Measurements from ENCODE around the gene CHST3. TPM values are rescaled to one million over a fixed set of nuclear protein-coding genes. Genes with fewer than 3 reads are reported as not detected.

The CHST3 gene
- total and polyA plus RNA-seq, 2 experiments from 2014 or later, result 0.94 to 8.3 TPM

DNA sequence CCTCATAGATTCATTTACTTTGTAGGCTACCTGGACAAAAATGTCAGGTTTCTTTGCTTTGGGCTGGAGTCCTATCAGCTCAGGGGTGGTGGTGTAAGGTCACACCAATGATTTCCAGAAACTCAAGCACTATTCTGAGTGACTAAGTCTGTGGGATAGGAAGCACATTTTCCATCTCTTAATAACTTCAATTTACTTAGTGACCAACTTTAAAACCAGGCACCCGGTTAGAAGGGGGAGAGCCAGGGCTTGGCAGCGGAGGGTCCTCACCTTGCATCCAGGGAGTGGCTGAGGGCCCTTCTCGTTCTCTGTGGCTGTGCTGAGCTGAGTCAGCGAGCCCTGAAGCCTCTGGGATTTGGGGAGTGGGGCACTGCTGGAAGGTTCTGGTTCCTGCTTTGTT lies 6.7 kb downstream of the CHST3 start (continued):
- TF ChIP-seq, protein P1, sequence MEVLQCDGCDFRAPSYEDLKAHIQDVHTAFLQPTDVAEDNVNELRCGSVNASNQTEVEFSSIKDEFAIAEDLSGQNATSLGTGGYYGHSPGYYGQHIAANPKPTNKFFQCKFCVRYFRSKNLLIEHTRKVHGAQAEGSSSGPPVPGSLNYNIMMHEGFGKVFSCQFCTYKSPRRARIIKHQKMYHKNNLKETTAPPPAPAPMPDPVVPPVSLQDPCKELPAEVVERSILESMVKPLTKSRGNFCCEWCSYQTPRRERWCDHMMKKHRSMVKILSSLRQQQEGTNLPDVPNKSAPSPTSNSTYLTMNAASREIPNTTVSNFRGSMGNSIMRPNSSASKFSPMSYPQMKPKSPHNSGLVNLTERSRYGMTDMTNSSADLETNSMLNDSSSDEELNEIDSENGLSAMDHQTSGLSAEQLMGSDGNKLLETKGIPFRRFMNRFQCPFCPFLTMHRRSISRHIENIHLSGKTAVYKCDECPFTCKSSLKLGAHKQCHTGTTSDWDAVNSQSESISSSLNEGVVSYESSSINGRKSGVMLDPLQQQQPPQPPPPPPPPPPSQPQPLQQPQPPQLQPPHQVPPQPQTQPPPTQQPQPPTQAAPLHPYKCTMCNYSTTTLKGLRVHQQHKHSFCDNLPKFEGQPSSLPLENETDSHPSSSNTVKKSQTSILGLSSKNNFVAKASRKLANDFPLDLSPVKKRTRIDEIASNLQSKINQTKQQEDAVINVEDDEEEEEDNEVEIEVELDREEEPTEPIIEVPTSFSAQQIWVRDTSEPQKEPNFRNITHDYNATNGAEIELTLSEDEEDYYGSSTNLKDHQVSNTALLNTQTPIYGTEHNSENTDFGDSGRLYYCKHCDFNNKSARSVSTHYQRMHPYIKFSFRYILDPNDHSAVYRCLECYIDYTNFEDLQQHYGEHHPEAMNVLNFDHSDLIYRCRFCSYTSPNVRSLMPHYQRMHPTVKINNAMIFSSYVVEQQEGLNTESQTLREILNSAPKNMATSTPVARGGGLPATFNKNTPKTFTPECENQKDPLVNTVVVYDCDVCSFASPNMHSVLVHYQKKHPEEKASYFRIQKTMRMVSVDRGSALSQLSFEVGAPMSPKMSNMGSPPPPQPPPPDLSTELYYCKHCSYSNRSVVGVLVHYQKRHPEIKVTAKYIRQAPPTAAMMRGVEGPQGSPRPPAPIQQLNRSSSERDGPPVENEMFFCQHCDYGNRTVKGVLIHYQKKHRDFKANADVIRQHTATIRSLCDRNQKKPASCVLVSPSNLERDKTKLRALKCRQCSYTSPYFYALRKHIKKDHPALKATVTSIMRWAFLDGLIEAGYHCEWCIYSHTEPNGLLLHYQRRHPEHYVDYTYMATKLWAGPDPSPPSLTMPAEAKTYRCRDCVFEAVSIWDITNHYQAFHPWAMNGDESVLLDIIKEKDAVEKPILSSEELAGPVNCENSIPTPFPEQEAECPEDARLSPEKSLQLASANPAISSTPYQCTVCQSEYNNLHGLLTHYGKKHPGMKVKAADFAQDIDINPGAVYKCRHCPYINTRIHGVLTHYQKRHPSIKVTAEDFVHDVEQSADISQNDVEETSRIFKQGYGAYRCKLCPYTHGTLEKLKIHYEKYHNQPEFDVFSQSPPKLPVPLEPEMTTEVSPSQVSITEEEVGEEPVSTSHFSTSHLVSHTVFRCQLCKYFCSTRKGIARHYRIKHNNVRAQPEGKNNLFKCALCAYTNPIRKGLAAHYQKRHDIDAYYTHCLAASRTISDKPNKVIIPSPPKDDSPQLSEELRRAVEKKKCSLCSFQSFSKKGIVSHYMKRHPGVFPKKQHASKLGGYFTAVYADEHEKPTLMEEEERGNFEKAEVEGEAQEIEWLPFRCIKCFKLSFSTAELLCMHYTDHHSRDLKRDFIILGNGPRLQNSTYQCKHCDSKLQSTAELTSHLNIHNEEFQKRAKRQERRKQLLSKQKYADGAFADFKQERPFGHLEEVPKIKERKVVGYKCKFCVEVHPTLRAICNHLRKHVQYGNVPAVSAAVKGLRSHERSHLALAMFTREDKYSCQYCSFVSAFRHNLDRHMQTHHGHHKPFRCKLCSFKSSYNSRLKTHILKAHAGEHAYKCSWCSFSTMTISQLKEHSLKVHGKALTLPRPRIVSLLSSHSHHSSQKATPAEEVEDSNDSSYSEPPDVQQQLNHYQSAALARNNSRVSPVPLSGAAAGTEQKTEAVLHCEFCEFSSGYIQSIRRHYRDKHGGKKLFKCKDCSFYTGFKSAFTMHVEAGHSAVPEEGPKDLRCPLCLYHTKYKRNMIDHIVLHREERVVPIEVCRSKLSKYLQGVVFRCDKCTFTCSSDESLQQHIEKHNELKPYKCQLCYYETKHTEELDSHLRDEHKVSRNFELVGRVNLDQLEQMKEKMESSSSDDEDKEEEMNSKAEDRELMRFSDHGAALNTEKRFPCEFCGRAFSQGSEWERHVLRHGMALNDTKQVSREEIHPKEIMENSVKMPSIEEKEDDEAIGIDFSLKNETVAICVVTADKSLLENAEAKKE (CRISPR knock-in tag; IDR thresholded peaks at IDR 0.05), result no peak
- no peak for TF ChIP-seq JUNB (IDR thresholded peaks at IDR 0.05; ENCODE audit: unreplicated experiment)
- no peak for TF ChIP-seq POLR2AphosphoS5 (IDR thresholded peaks at IDR 0.05; ENCODE audit: low read depth)
- TF ChIP-seq EZH2phosphoT487 (IDR thresholded peaks at IDR 0.05; ENCODE audit: unreplicated experiment), result no peak

DNA sequence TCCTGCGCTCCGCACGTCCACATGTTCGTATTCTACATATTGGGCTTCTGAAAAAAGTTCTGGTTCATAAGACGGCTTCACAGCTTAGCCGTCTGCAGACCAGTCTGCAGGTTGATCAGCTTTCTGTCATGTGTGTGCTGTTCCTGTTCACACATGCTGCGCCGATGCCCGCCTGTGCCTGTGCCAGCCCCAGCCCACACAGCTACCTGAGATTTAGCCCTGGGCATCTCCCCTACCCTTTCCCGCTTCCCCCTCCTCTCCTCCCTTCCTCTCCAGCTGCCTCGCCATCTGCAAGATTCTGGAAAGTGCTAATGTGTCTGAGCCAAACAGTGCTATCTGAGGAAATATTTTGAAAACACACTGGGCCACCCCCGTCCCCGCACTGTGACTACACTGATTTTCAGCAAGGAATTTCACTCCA lies 7.1 kb downstream of the CHST3 start:
- Histone ChIP-seq H4K20me1 (replicated peaks; ENCODE audit: insufficient read depth) (no peaks in the 10 kb centered on the region; the same call in 1 of the 2 replicates), H3F3A (replicated peaks; ENCODE audit: low read depth) (no peaks in the 10 kb centered on the region), H3K27ac (ENCODE audit: low read depth) (no peak overlapping the region), H3K27me3 (ENCODE audit: insufficient read depth) (peaks cover 4% of the 10 kb centered on the region; the same call in 1 of the 2 replicates), H2AFZ (no peak overlapping the region), H3K4me3 (no peak overlapping the region), H3K36me3 (ENCODE audit: insufficient read depth) (no peaks in the 10 kb centered on the region), H3K4me1 (ENCODE audit: insufficient read depth) (peaks cover 8% of the 10 kb centered on the region; the same call in 1 of the 2 replicates), H3K4me2 (no peak overlapping the region), H3K79me2 (replicated peaks; ENCODE audit: insufficient read depth) (peaks cover 27% of the 10 kb centered on the region), H3K9me2 (ENCODE audit: insufficient read depth) (no peaks in the 10 kb centered on the region)
- no peaks in the 10 kb centered on the region for H3K36me3 Mint-ChIP-seq (ENCODE audit: low read depth)
- H3K27me3 Mint-ChIP-seq (ENCODE audit: insufficient read depth, low read depth, poor library complexity), result peaks cover 9% of the 10 kb centered on the region
- H3K4me3 Mint-ChIP-seq, result no peak overlapping the region
- no peaks in the 10 kb centered on the region for H3K9me3 Mint-ChIP-seq
- DNase-seq (ENCODE audit: low spot score), result no peak
- ATAC-seq, result no peak
- no peak overlapping the region for H3K27ac Mint-ChIP-seq
- H3K4me1 Mint-ChIP-seq, result peaks cover 16% of the 10 kb centered on the region
- TF ChIP-seq ZNF331 (CRISPR knock-in tag; IDR thresholded peaks at IDR 0.05; ENCODE audit: low read depth) (no peak), POLR2AphosphoS5 (IDR thresholded peaks at IDR 0.05; ENCODE audit: low read depth) (no peak), CREB1 (CRISPR knock-in tag; IDR thresholded peaks at IDR 0.05; ENCODE audit: low read depth) (no peak), NANOG (IDR thresholded peaks at IDR 0.05; ENCODE audit: borderline replicate concordance) (no peak), STAT1 (IDR thresholded peaks at IDR 0.05; ENCODE audit: unreplicated experiment) (no peak), ZNF114 (CRISPR knock-in tag; IDR thresholded peaks at IDR 0.05) (no peak), REST (IDR thresholded peaks at IDR 0.05; ENCODE audit: unreplicated experiment) (no peak), EZH2phosphoT487 (IDR thresholded peaks at IDR 0.05; ENCODE audit: unreplicated experiment) (no peak), EZH2 (IDR thresholded peaks at IDR 0.05; ENCODE audit: low read depth, unreplicated experiment) (no peak)
- TF ChIP-seq, protein P2, sequence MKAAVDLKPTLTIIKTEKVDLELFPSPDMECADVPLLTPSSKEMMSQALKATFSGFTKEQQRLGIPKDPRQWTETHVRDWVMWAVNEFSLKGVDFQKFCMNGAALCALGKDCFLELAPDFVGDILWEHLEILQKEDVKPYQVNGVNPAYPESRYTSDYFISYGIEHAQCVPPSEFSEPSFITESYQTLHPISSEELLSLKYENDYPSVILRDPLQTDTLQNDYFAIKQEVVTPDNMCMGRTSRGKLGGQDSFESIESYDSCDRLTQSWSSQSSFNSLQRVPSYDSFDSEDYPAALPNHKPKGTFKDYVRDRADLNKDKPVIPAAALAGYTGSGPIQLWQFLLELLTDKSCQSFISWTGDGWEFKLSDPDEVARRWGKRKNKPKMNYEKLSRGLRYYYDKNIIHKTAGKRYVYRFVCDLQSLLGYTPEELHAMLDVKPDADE (IDR thresholded peaks at IDR 0.05), result no peak
- TF ChIP-seq, protein P3, sequence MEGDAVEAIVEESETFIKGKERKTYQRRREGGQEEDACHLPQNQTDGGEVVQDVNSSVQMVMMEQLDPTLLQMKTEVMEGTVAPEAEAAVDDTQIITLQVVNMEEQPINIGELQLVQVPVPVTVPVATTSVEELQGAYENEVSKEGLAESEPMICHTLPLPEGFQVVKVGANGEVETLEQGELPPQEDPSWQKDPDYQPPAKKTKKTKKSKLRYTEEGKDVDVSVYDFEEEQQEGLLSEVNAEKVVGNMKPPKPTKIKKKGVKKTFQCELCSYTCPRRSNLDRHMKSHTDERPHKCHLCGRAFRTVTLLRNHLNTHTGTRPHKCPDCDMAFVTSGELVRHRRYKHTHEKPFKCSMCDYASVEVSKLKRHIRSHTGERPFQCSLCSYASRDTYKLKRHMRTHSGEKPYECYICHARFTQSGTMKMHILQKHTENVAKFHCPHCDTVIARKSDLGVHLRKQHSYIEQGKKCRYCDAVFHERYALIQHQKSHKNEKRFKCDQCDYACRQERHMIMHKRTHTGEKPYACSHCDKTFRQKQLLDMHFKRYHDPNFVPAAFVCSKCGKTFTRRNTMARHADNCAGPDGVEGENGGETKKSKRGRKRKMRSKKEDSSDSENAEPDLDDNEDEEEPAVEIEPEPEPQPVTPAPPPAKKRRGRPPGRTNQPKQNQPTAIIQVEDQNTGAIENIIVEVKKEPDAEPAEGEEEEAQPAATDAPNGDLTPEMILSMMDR (conservative IDR thresholded peaks at IDR 0.05; ENCODE audit: low read depth in 2 of 2), result no peak

Data from GM23338 (cell line).